GM21381 (cell line): ENCODE data around the gene PAPLN.
"Not testable (repeated sequence)": the region's sequence is repeated elsewhere in the genome, so short reads cannot be mapped to it uniquely, and the experiment has no call there.

Experiments
- ATAC-seq: cut with Tn5 transposase; IDR thresholded peaks from one replicate; pipeline ENCODE4 v1.9.1; 2021; ENCODE audit warnings: mild to moderate bottlenecking, moderate library complexity; ENCODE audit not compliant: unreplicated experiment

The PAPLN gene

GRCh38 chr14:73237219-73237785 lies at the start of gene PAPLN:
TSS of gene PAPLN (plus strand) at chr14:73237506. CDS start at chr14:73239779, 2,273 bp downstream.
- no peak for ATAC-seq

- no peak for ATAC-seq
Observed at GRCh38 chr14:73188501-73188911, 48.8 kb upstream of the PAPLN start.

GRCh38 chr14:73189651-73190050 lies 47.7 kb upstream of the PAPLN start:
- no peak for ATAC-seq

- ATAC-seq: no peak
Observed at GRCh38 chr14:73191441-73191840, 45.9 kb upstream of the PAPLN start.

- not testable (repeated sequence) for ATAC-seq
Observed at GRCh38 chr14:73194306-73194705, 43.0 kb upstream of the PAPLN start.

- ATAC-seq: no peak
Observed at GRCh38 chr14:73198253-73198652, 39.1 kb upstream of the PAPLN start.

GRCh38 chr14:73203527-73203926 lies 33.8 kb upstream of the PAPLN start:
- no peak for ATAC-seq

GRCh38 chr14:73207615-73208014 lies 29.7 kb upstream of the PAPLN start:
- no peak for ATAC-seq

- no peak for ATAC-seq
Observed at GRCh38 chr14:73208390-73208789, 28.9 kb upstream of the PAPLN start.

GRCh38 chr14:73208846-73209245 lies 28.5 kb upstream of the PAPLN start:
- ATAC-seq: no peak

- no peak for ATAC-seq
Observed at GRCh38 chr14:73209953-73210352, 27.4 kb upstream of the PAPLN start.

- no peak for ATAC-seq
Observed at GRCh38 chr14:73211251-73212040, 25.9 kb upstream of the PAPLN start.

GRCh38 chr14:73216030-73216429 lies 21.3 kb upstream of the PAPLN start:
- no peak for ATAC-seq

GRCh38 chr14:73217411-73217810 lies 19.9 kb upstream of the PAPLN start:
- ATAC-seq: no peak

GRCh38 chr14:73220061-73220460 lies 17.2 kb upstream of the PAPLN start:
- no peak for ATAC-seq

GRCh38 chr14:73220634-73221033 lies 16.7 kb upstream of the PAPLN start:
- no peak for ATAC-seq

GRCh38 chr14:73221945-73222344 lies 15.4 kb upstream of the PAPLN start:
- no peak for ATAC-seq

GRCh38 chr14:73223049-73223448 lies 14.3 kb upstream of the PAPLN start:
- ATAC-seq: peak; percentile 64

GRCh38 chr14:73225496-73225895 lies 11.8 kb upstream of the PAPLN start:
- ATAC-seq: no peak

- ATAC-seq: no peak
Observed at GRCh38 chr14:73227812-73228781, 9.2 kb upstream of the PAPLN start.

GRCh38 chr14:73230051-73230450 lies 7.3 kb upstream of the PAPLN start:
- ATAC-seq: no peak
